Measurements from ENCODE around the gene PDE11A. TPM values are rescaled to one million over a fixed set of nuclear protein-coding genes. Genes with fewer than 3 reads are reported as not detected.

PDE11A gene
- total and polyA plus RNA-seq, 4 donors: 0.11 to 1.3 (median 0.25) TPM; not detected in 1

GRCh38 chr2:177682006-177682405 is 390.6 kb downstream of the PDE11A start:
- Histone ChIP-seq H3K4me3 (no peak overlapping the region), H3K9ac (ENCODE audit: insufficient read depth in 1 of 2, low read length in 2 of 2) (no peak overlapping the region), H3K9me3 (ENCODE audit: control insufficient read depth in 4 of 4, insufficient read depth in 3 of 4, low read length in 3 of 4) (no peaks in the 10 kb centered on the region), H3K4me1 (ENCODE audit: control insufficient read depth in 5 of 5, insufficient read depth in 5 of 5, low read length in 5 of 5) (no peaks in the 10 kb centered on the region), H3K36me3 (ENCODE audit: control insufficient read depth in 4 of 4, insufficient read depth in 4 of 4, low read length in 4 of 4) (no peaks in the 10 kb centered on the region), H3K27me3 (ENCODE audit: control insufficient read depth in 3 of 3, insufficient read depth in 3 of 3, low read length in 2 of 3) (no peaks in the 10 kb centered on the region), H3K27ac (ENCODE audit: low read depth in 1 of 2, low read length in 1 of 2) (no peak overlapping the region)
- no peak for TF ChIP-seq CTCF (IDR thresholded peaks at IDR 0.05; ENCODE audit: control extremely low read depth, extremely low read depth)
- DNase-seq (no peak), ATAC-seq (ENCODE audit: insufficient read depth, low FRiP score) (no peak)
- 96 to 98% methylated on average over 2 of the region's 2 CpGs for WGBS, 2 donors

GRCh38 chr2:177680866-177681712 is 391.5 kb downstream of the PDE11A start:
- Histone ChIP-seq H3K9ac (ENCODE audit: insufficient read depth in 1 of 2, low read length in 2 of 2) (no peak overlapping the region), H3K4me1 (ENCODE audit: control insufficient read depth in 5 of 5, insufficient read depth in 5 of 5, low read length in 5 of 5) (no peaks in the 10 kb centered on the region), H3K36me3 (ENCODE audit: control insufficient read depth in 4 of 4, insufficient read depth in 4 of 4, low read length in 4 of 4) (no peaks in the 10 kb centered on the region), H3K9me3 (ENCODE audit: control insufficient read depth in 4 of 4, insufficient read depth in 3 of 4, low read length in 3 of 4) (peaks cover 0 to 2% (median 0%) of the 10 kb centered on the region in 4 donors), H3K27me3 (ENCODE audit: control insufficient read depth in 3 of 3, insufficient read depth in 3 of 3, low read length in 2 of 3) (no peaks in the 10 kb centered on the region), H3K4me3 (no peak overlapping the region), H3K27ac (ENCODE audit: low read depth in 1 of 2, low read length in 1 of 2) (no peak overlapping the region)
- ATAC-seq (ENCODE audit: insufficient read depth, low FRiP score) (no peak), DNase-seq (no peak)
- no peak for TF ChIP-seq CTCF (IDR thresholded peaks at IDR 0.05; ENCODE audit: control extremely low read depth, extremely low read depth)
- WGBS, 2 donors: 95% methylated on average over 6 of the region's 6 CpGs

- peak overlapping the region in 1 of 2 donors; percentile 69 for H3K27ac ChIP-seq (ENCODE audit: low read depth in 1 of 2, low read length in 1 of 2)
- H3K4me3 ChIP-seq: no peak overlapping the region
- no peak for ATAC-seq (ENCODE audit: insufficient read depth, low FRiP score)
- no peak for TF ChIP-seq CTCF (IDR thresholded peaks at IDR 0.05; ENCODE audit: control extremely low read depth, extremely low read depth)
- H3K27me3 ChIP-seq (ENCODE audit: control insufficient read depth in 3 of 3, insufficient read depth in 3 of 3, low read length in 2 of 3): no peaks in the 10 kb centered on the region
- H3K4me1 ChIP-seq (ENCODE audit: control insufficient read depth in 5 of 5, insufficient read depth in 5 of 5, low read length in 5 of 5): peaks cover 0 to 4% (median 0%) of the 10 kb centered on the region in 5 donors
- H3K36me3 ChIP-seq (ENCODE audit: control insufficient read depth in 4 of 4, insufficient read depth in 4 of 4, low read length in 4 of 4): no peaks in the 10 kb centered on the region
- no peak for DNase-seq
- H3K9ac ChIP-seq (ENCODE audit: insufficient read depth in 1 of 2, low read length in 2 of 2): no peak overlapping the region
- WGBS, 2 donors: 70 to 87% methylated on average over 6 of the region's 6 CpGs
- peaks cover 0 to 2% (median 0%) of the 10 kb centered on the region in 4 donors for H3K9me3 ChIP-seq (ENCODE audit: control insufficient read depth in 4 of 4, insufficient read depth in 3 of 4, low read length in 3 of 4)
These were observed 392.7 kb downstream of the PDE11A start for GRCh38 chr2:177679611-177680605.

Data from lung (tissue), 12 donors.